ENCODE results near the gene TCTN3.
"Not testable (repeated sequence)": the region's sequence is repeated elsewhere in the genome, so short reads cannot be mapped to it uniquely, and the experiment has no call there.

TCTN3 gene

GRCh38 chr10:95693668-95694534, at the start of gene TCTN3:
Gene TCTN3 (minus strand): TSS chr10:95693927. CDS start chr10:95693899, 28 bp downstream.
- Histone ChIP-seq H3K9ac (ENCODE audit: low read depth, low read length) (peak within 1 kb of the TSS; percentile 90), H3K9me3 (ENCODE audit: control insufficient read depth, insufficient read depth, low read length) (no peaks in the 10 kb centered on the region), H3K4me3 (ENCODE audit: low read depth, low read length) (peak within 1 kb of the TSS; percentile 99)

GRCh38 chr10:95742962-95743535, 49.3 kb upstream of the TCTN3 start:
- no peaks in the 10 kb centered on the region for H3K9me3 ChIP-seq (ENCODE audit: control insufficient read depth, insufficient read depth, low read length)
- H3K4me3 ChIP-seq (ENCODE audit: low read depth, low read length) = no peak overlapping the region
- H3K27me3 ChIP-seq (ENCODE audit: control insufficient read depth, insufficient read depth, low read length) = no peaks in the 10 kb centered on the region
- H3K36me3 ChIP-seq (ENCODE audit: control insufficient read depth, insufficient read depth, low read length) = no peaks in the 10 kb centered on the region
- H3K9ac ChIP-seq (ENCODE audit: low read depth, low read length) = no peak overlapping the region
- H3K4me1 ChIP-seq (ENCODE audit: control insufficient read depth, insufficient read depth, low read length) = peaks cover 6% of the 10 kb centered on the region

More at GRCh38 chr10:95693668-95694534, at the start of gene TCTN3:
- Histone ChIP-seq H3K36me3 (ENCODE audit: control insufficient read depth, insufficient read depth, low read length) (peaks cover 4% of the 10 kb centered on the region), H3K27me3 (ENCODE audit: control insufficient read depth, insufficient read depth, low read length) (no peaks in the 10 kb centered on the region), H3K4me1 (ENCODE audit: control insufficient read depth, insufficient read depth, low read length) (no peaks in the 10 kb centered on the region)

- Histone ChIP-seq H3K9me3 (ENCODE audit: control insufficient read depth, insufficient read depth, low read length) (no peaks in the 10 kb centered on the region), H3K4me3 (ENCODE audit: low read depth, low read length) (no peak overlapping the region), H3K4me1 (ENCODE audit: control insufficient read depth, insufficient read depth, low read length) (peaks cover 6% of the 10 kb centered on the region), H3K36me3 (ENCODE audit: control insufficient read depth, insufficient read depth, low read length) (no peaks in the 10 kb centered on the region), H3K27me3 (ENCODE audit: control insufficient read depth, insufficient read depth, low read length) (no peaks in the 10 kb centered on the region), H3K9ac (ENCODE audit: low read depth, low read length) (no peak overlapping the region)
These were observed 48.8 kb upstream of the TCTN3 start for GRCh38 chr10:95742485-95742884.

- H3K36me3 ChIP-seq (ENCODE audit: control insufficient read depth, insufficient read depth, low read length) = no peaks in the 10 kb centered on the region
- peaks cover 6% of the 10 kb centered on the region for H3K4me1 ChIP-seq (ENCODE audit: control insufficient read depth, insufficient read depth, low read length)
- H3K27me3 ChIP-seq (ENCODE audit: control insufficient read depth, insufficient read depth, low read length) = no peaks in the 10 kb centered on the region
- H3K9me3 ChIP-seq (ENCODE audit: control insufficient read depth, insufficient read depth, low read length) = no peaks in the 10 kb centered on the region
- no peak overlapping the region for H3K9ac ChIP-seq (ENCODE audit: low read depth, low read length)
- no peak overlapping the region for H3K4me3 ChIP-seq (ENCODE audit: low read depth, low read length)
These were observed 48.2 kb upstream of the TCTN3 start for GRCh38 chr10:95741807-95742467.

GRCh38 chr10:95739056-95739455, 45.3 kb upstream of the TCTN3 start:
- Histone ChIP-seq H3K4me1 (ENCODE audit: control insufficient read depth, insufficient read depth, low read length) (peaks cover 6% of the 10 kb centered on the region), H3K9ac (ENCODE audit: low read depth, low read length) (no peak overlapping the region), H3K27me3 (ENCODE audit: control insufficient read depth, insufficient read depth, low read length) (no peaks in the 10 kb centered on the region), H3K36me3 (ENCODE audit: control insufficient read depth, insufficient read depth, low read length) (no peaks in the 10 kb centered on the region), H3K4me3 (ENCODE audit: low read depth, low read length) (no peak overlapping the region), H3K9me3 (ENCODE audit: control insufficient read depth, insufficient read depth, low read length) (no peaks in the 10 kb centered on the region)

GRCh38 chr10:95732907-95733306, 39.2 kb upstream of the TCTN3 start:
- H3K36me3 ChIP-seq (ENCODE audit: control insufficient read depth, insufficient read depth, low read length); H3K4me3 ChIP-seq (ENCODE audit: low read depth, low read length); H3K27me3 ChIP-seq (ENCODE audit: control insufficient read depth, insufficient read depth, low read length); H3K4me1 ChIP-seq (ENCODE audit: control insufficient read depth, insufficient read depth, low read length); H3K9ac ChIP-seq (ENCODE audit: low read depth, low read length); H3K9me3 ChIP-seq (ENCODE audit: control insufficient read depth, insufficient read depth, low read length): not testable (repeated sequence)

GRCh38 chr10:95730233-95730632, 36.5 kb upstream of the TCTN3 start:
- peaks cover 7% of the 10 kb centered on the region for H3K9me3 ChIP-seq (ENCODE audit: control insufficient read depth, insufficient read depth, low read length)
- H3K27me3 ChIP-seq (ENCODE audit: control insufficient read depth, insufficient read depth, low read length) = no peaks in the 10 kb centered on the region
- H3K9ac ChIP-seq (ENCODE audit: low read depth, low read length) = no peak overlapping the region
- no peaks in the 10 kb centered on the region for H3K4me1 ChIP-seq (ENCODE audit: control insufficient read depth, insufficient read depth, low read length)
- H3K36me3 ChIP-seq (ENCODE audit: control insufficient read depth, insufficient read depth, low read length) = no peaks in the 10 kb centered on the region
- no peak overlapping the region for H3K4me3 ChIP-seq (ENCODE audit: low read depth, low read length)

GRCh38 chr10:95729323-95730055, 35.8 kb upstream of the TCTN3 start:
- H3K27me3 ChIP-seq (ENCODE audit: control insufficient read depth, insufficient read depth, low read length) = no peaks in the 10 kb centered on the region
- H3K4me1 ChIP-seq (ENCODE audit: control insufficient read depth, insufficient read depth, low read length) = no peaks in the 10 kb centered on the region
- no peak overlapping the region for H3K4me3 ChIP-seq (ENCODE audit: low read depth, low read length)
- H3K36me3 ChIP-seq (ENCODE audit: control insufficient read depth, insufficient read depth, low read length) = no peaks in the 10 kb centered on the region
- no peak overlapping the region for H3K9ac ChIP-seq (ENCODE audit: low read depth, low read length)
- peaks cover 7% of the 10 kb centered on the region for H3K9me3 ChIP-seq (ENCODE audit: control insufficient read depth, insufficient read depth, low read length)

GRCh38 chr10:95728526-95728925, 34.8 kb upstream of the TCTN3 start:
- Histone ChIP-seq H3K27me3 (ENCODE audit: control insufficient read depth, insufficient read depth, low read length) (no peaks in the 10 kb centered on the region), H3K4me1 (ENCODE audit: control insufficient read depth, insufficient read depth, low read length) (no peaks in the 10 kb centered on the region), H3K4me3 (ENCODE audit: low read depth, low read length) (no peak overlapping the region), H3K9ac (ENCODE audit: low read depth, low read length) (no peak overlapping the region), H3K9me3 (ENCODE audit: control insufficient read depth, insufficient read depth, low read length) (peaks cover 7% of the 10 kb centered on the region), H3K36me3 (ENCODE audit: control insufficient read depth, insufficient read depth, low read length) (no peaks in the 10 kb centered on the region)

- not testable (repeated sequence) for H3K4me3 ChIP-seq (ENCODE audit: low read depth, low read length); H3K27me3 ChIP-seq (ENCODE audit: control insufficient read depth, insufficient read depth, low read length); H3K4me1 ChIP-seq (ENCODE audit: control insufficient read depth, insufficient read depth, low read length); H3K9ac ChIP-seq (ENCODE audit: low read depth, low read length); H3K9me3 ChIP-seq (ENCODE audit: control insufficient read depth, insufficient read depth, low read length); H3K36me3 ChIP-seq (ENCODE audit: control insufficient read depth, insufficient read depth, low read length)
These were observed 28.8 kb upstream of the TCTN3 start for GRCh38 chr10:95722496-95722895.

- not testable (repeated sequence) for H3K9me3 ChIP-seq (ENCODE audit: control insufficient read depth, insufficient read depth, low read length); H3K36me3 ChIP-seq (ENCODE audit: control insufficient read depth, insufficient read depth, low read length); H3K4me1 ChIP-seq (ENCODE audit: control insufficient read depth, insufficient read depth, low read length); H3K9ac ChIP-seq (ENCODE audit: low read depth, low read length); H3K27me3 ChIP-seq (ENCODE audit: control insufficient read depth, insufficient read depth, low read length); H3K4me3 ChIP-seq (ENCODE audit: low read depth, low read length)
These were observed 27.0 kb upstream of the TCTN3 start for GRCh38 chr10:95720745-95721144.
